CD4-positive, alpha-beta memory T cell (primary cell): Measurements from ENCODE around the gene CCDC102B. TPM values are rescaled to one million over a fixed set of nuclear protein-coding genes. Genes with fewer than 3 reads are reported as not detected.
"Not testable (repeated sequence)": the region's sequence is repeated elsewhere in the genome, so short reads cannot be mapped to it uniquely, and the experiment has no call there.

Experiments
- CTCF ChIA-PET: fragments of 350-600 bp; sonication (Branson Sonifier 250); formaldehyde crosslinking; loops from one replicate; lab custom pipeline; 2021; ENCODE audit warnings: inconsistent platforms; ENCODE audit not compliant: partially characterized antibody; lab: Charles Lee
- POLR2A ChIA-PET: fragments of 350-600 bp; sonication (Branson Sonifier 250); formaldehyde crosslinking; loops from one replicate; lab custom pipeline; 2021; ENCODE audit not compliant: partially characterized antibody; lab: Charles Lee
- DNase-seq, 5 donors: peaks; one replicate each; pipeline versions ENCODE4 v3.0.0 to v3.0.0-alpha.2; 2020 to 2022; ENCODE audit warnings: mixed read lengths in 1 of 5
- H3K27ac ChIP-seq: one replicate; pipeline ENCODE4 v1.7.0; 2013; ENCODE audit warnings: low read depth, low read length
- H3K27me3 ChIP-seq: 2 replicates; pipeline ENCODE4 v1.7.0; 2013; ENCODE audit warnings: mild to moderate bottlenecking, low read length, moderate library complexity; ENCODE audit not compliant: insufficient read depth
- H3K36me3 ChIP-seq: 2 replicates; pipeline ENCODE4 v1.7.0; 2013; ENCODE audit warnings: mild to moderate bottlenecking, low read length, moderate library complexity; ENCODE audit not compliant: insufficient read depth
- H3K4me1 ChIP-seq: 2 replicates; pipeline ENCODE4 v1.7.0; 2013; ENCODE audit warnings: mild to moderate bottlenecking, low read length, moderate library complexity; ENCODE audit not compliant: insufficient read depth
- H3K4me3 ChIP-seq, 2 donors: one replicate each; pipeline ENCODE4 v1.7.0; 2013; ENCODE audit warnings: low read length in 2 of 2, mild to moderate bottlenecking in 1 of 2
- H3K9me3 ChIP-seq, 2 donors: one replicate each; pipeline ENCODE4 v1.7.0; 2013; ENCODE audit warnings: low read length in 2 of 2, control low read depth in 1 of 2; ENCODE audit not compliant: control insufficient read depth in 1 of 2
- H3K27ac Mint-ChIP-seq, 7 donors: one replicate each; pipeline ENCODE4 v1.8.0; 2020 to 2021; ENCODE audit warnings: mixed read lengths in 7 of 7, mild to moderate bottlenecking in 6 of 7, inconsistent platforms in 3 of 7, moderate library complexity in 3 of 7
- H3K27me3 Mint-ChIP-seq, 2 donors: one replicate each; pipeline ENCODE4 v1.8.0; 2020 to 2021; ENCODE audit warnings: mixed read lengths in 2 of 2
- H3K36me3 Mint-ChIP-seq, 2 donors: one replicate each; pipeline ENCODE4 v1.8.0; 2020 to 2021; ENCODE audit warnings: mixed read lengths in 2 of 2, inconsistent platforms in 1 of 2, mild to moderate bottlenecking in 1 of 2
- H3K4me1 Mint-ChIP-seq, 4 donors: one replicate each; pipeline ENCODE4 v1.8.0; 2020 to 2021; ENCODE audit warnings: mixed read lengths in 4 of 4, mild to moderate bottlenecking in 1 of 4
- H3K4me3 Mint-ChIP-seq, 8 donors: one replicate each; pipeline ENCODE4 v1.8.0; 2020 to 2021; ENCODE audit warnings: mixed read lengths in 8 of 8, mild to moderate bottlenecking in 7 of 8, moderate library complexity in 6 of 8, inconsistent platforms in 3 of 8
- H3K9me3 Mint-ChIP-seq, 8 donors: one replicate each; pipeline ENCODE4 v1.8.0; 2020 to 2021; ENCODE audit warnings: mixed read lengths in 8 of 8, mild to moderate bottlenecking in 5 of 8, inconsistent platforms in 3 of 8, moderate library complexity in 1 of 8
- intact Hi-C: fragments of 100-400 bp; cut with micrococcal nuclease; formaldehyde crosslinking; loops from one replicate; pipeline ENCODE4 v1.15.1; 2023
- polyA plus RNA-seq, 2 donors: library from polyadenylated mRNA; unstranded; fragments of 300-500 nt; fragmentation: Illumina TruSeq; gene quantifications; one replicate each; pipeline ENCODE4 v1.2.3, GENCODE V29; 2021
- total RNA-seq, 2 experiments: library from RNA; stranded (reverse); gene quantifications; one replicate each; pipeline ENCODE4 v1.2.3, GENCODE V29; 2021

Gene CCDC102B
- total and polyA plus RNA-seq, 4 experiments from 2014 or later = 2.7 to 4.9 (median 4.0) TPM

GRCh38 chr18:68928762-68929675 is 131.1 kb downstream of the CCDC102B start:
- ChIA-PET POLR2A (no interaction called here), CTCF (no interaction called here)
- no peak for DNase-seq
- Histone ChIP-seq H3K4me1 (no peaks in the 10 kb centered on the region), H3K27me3 (no peaks in the 10 kb centered on the region), H3K27ac (no peak overlapping the region), H3K36me3 (no peaks in the 10 kb centered on the region), H3K9me3 (no peaks in the 10 kb centered on the region), H3K4me3 (no peak overlapping the region)
- H3K9me3 Mint-ChIP-seq = peaks cover 0 to under 1% (median 0%) of the 10 kb centered on the region in 8 donors
- no peaks in the 10 kb centered on the region for H3K27me3 Mint-ChIP-seq
- no peak overlapping the region for H3K27ac Mint-ChIP-seq
- H3K36me3 Mint-ChIP-seq = no peaks in the 10 kb centered on the region
- no peak overlapping the region for H3K4me3 Mint-ChIP-seq
- intact Hi-C loops = no loop called here
- no peaks in the 10 kb centered on the region for H3K4me1 Mint-ChIP-seq

- Mint-ChIP-seq H3K36me3 (no peaks in the 10 kb centered on the region), H3K4me1 (no peaks in the 10 kb centered on the region), H3K27me3 (peaks cover 0 to 2% of the 10 kb centered on the region in 2 donors), H3K4me3 (no peak overlapping the region), H3K9me3 (peaks cover 0 to 4% (median 0%) of the 10 kb centered on the region in 8 donors), H3K27ac (no peak overlapping the region)
- Histone ChIP-seq H3K27me3 (no peaks in the 10 kb centered on the region), H3K36me3 (no peaks in the 10 kb centered on the region), H3K9me3 (no peaks in the 10 kb centered on the region), H3K4me3 (no peak overlapping the region), H3K4me1 (no peaks in the 10 kb centered on the region), H3K27ac (no peak overlapping the region)
- POLR2A ChIA-PET = no interaction called here
- intact Hi-C loops = no loop called here
- CTCF ChIA-PET = no interaction called here
- no peak for DNase-seq
Measured at GRCh38 chr18:68935686-68936085, 137.8 kb downstream of the CCDC102B start.

GRCh38 chr18:68937029-68937599 is 139.2 kb downstream of the CCDC102B start:
- CTCF ChIA-PET = no interaction called here

GRCh38 chr18:68940039-68940438 is 142.2 kb downstream of the CCDC102B start:
- no peak overlapping the region for H3K27ac ChIP-seq
- H3K4me1 ChIP-seq = no peaks in the 10 kb centered on the region
- no peaks in the 10 kb centered on the region for H3K36me3 ChIP-seq
- H3K9me3 ChIP-seq = no peaks in the 10 kb centered on the region
- ChIA-PET CTCF (no interaction called here), POLR2A (no interaction called here)
- H3K4me3 ChIP-seq = no peak overlapping the region
- no peak overlapping the region for H3K27ac Mint-ChIP-seq
- intact Hi-C loops = no loop called here
- peaks cover 0 to 4% (median 0%) of the 10 kb centered on the region in 8 donors for H3K9me3 Mint-ChIP-seq
- no peaks in the 10 kb centered on the region for H3K27me3 ChIP-seq
- H3K27me3 Mint-ChIP-seq = peaks cover 0 to 1% of the 10 kb centered on the region in 2 donors
- H3K4me3 Mint-ChIP-seq = no peak overlapping the region
- no peak for DNase-seq
- H3K36me3 Mint-ChIP-seq = no peaks in the 10 kb centered on the region
- no peaks in the 10 kb centered on the region for H3K4me1 Mint-ChIP-seq

More at GRCh38 chr18:68937029-68937599, 139.2 kb downstream of the CCDC102B start:
- POLR2A ChIA-PET = no interaction called here
- no peaks in the 10 kb centered on the region for H3K4me1 Mint-ChIP-seq
- H3K36me3 Mint-ChIP-seq = no peaks in the 10 kb centered on the region
- H3K27ac ChIP-seq = no peak overlapping the region
- no peak for DNase-seq
- no peaks in the 10 kb centered on the region for H3K36me3 ChIP-seq
- H3K27ac Mint-ChIP-seq = no peak overlapping the region
- H3K4me3 ChIP-seq = no peak overlapping the region
- H3K27me3 Mint-ChIP-seq = peaks cover 0 to 2% of the 10 kb centered on the region in 2 donors
- H3K9me3 Mint-ChIP-seq = peaks cover 0 to 4% (median 0%) of the 10 kb centered on the region in 8 donors
- no peaks in the 10 kb centered on the region for H3K9me3 ChIP-seq
- H3K4me3 Mint-ChIP-seq = no peak overlapping the region
- intact Hi-C loops = no loop called here
- no peaks in the 10 kb centered on the region for H3K27me3 ChIP-seq
- no peaks in the 10 kb centered on the region for H3K4me1 ChIP-seq

GRCh38 chr18:68940754-68941153 is 142.9 kb downstream of the CCDC102B start:
- H3K27ac ChIP-seq = no peak overlapping the region

DNA sequence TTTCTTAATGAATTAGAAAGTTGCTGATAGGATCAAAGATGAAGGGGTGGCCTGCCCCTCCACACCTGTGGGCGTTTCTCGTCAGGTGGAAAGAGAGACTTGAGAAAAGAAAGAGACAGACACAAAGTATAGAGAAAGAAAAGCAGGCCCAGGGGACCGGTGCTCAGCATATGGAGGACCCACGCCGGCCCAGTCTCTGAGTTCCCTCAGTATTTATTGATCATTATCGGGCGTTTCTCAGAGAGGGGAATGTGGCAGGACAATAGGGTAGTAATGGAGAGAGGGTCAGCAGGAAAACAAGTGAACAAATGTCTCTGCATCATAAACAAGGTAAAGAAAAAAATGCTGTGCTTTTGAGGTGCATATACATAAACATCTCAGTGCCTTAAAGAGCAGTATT is 144.3 kb downstream of the CCDC102B start:
- intact Hi-C loops = no loop called here
- no peaks in the 10 kb centered on the region for H3K4me1 ChIP-seq
- Mint-ChIP-seq H3K27ac (no peak overlapping the region), H3K4me3 (no peak overlapping the region), H3K27me3 (no peaks in the 10 kb centered on the region), H3K9me3 (peaks cover 0 to 4% (median 0%) of the 10 kb centered on the region in 8 donors), H3K4me1 (no peaks in the 10 kb centered on the region), H3K36me3 (no peaks in the 10 kb centered on the region)
- H3K27me3 ChIP-seq = no peaks in the 10 kb centered on the region
- no peak overlapping the region for H3K27ac ChIP-seq
- POLR2A ChIA-PET = no interaction called here
- DNase-seq = no peak
- CTCF ChIA-PET = no interaction called here
- no peak overlapping the region for H3K4me3 ChIP-seq
- H3K9me3 ChIP-seq = no peaks in the 10 kb centered on the region
- H3K36me3 ChIP-seq = no peaks in the 10 kb centered on the region

More at GRCh38 chr18:68940754-68941153, 142.9 kb downstream of the CCDC102B start:
- H3K36me3 Mint-ChIP-seq = no peaks in the 10 kb centered on the region
- H3K36me3 ChIP-seq = no peaks in the 10 kb centered on the region
- H3K27me3 Mint-ChIP-seq = no peaks in the 10 kb centered on the region
- H3K4me3 ChIP-seq = no peak overlapping the region
- POLR2A ChIA-PET = no interaction called here
- no peak for DNase-seq
- no peaks in the 10 kb centered on the region for H3K4me1 ChIP-seq
- H3K9me3 ChIP-seq = no peaks in the 10 kb centered on the region
- H3K4me3 Mint-ChIP-seq = no peak overlapping the region
- intact Hi-C loops = no loop called here
- H3K4me1 Mint-ChIP-seq = no peaks in the 10 kb centered on the region
- CTCF ChIA-PET = no interaction called here
- H3K9me3 Mint-ChIP-seq = peaks cover 0 to 4% (median 0%) of the 10 kb centered on the region in 8 donors
- H3K27me3 ChIP-seq = no peaks in the 10 kb centered on the region
- H3K27ac Mint-ChIP-seq = no peak overlapping the region

- H3K9me3 ChIP-seq, H3K27ac Mint-ChIP-seq, H3K36me3 ChIP-seq, H3K4me3 ChIP-seq, H3K4me1 Mint-ChIP-seq, DNase-seq, H3K27ac ChIP-seq, H3K27me3 Mint-ChIP-seq, H3K4me1 ChIP-seq, intact Hi-C loops, H3K27me3 ChIP-seq, H3K4me3 Mint-ChIP-seq, H3K36me3 Mint-ChIP-seq, H3K9me3 Mint-ChIP-seq, CTCF ChIA-PET, POLR2A ChIA-PET: not testable (repeated sequence)
Measured at GRCh38 chr18:68943861-68944260, 146.0 kb downstream of the CCDC102B start.
